Spleen (tissue), 11 donors: ENCODE measurements around the gene GALK1. TPM values are rescaled to one million over a fixed set of nuclear protein-coding genes. Genes with fewer than 3 reads are reported as not detected.

Source experiments
- DNase-seq: peaks from one replicate; pipeline ENCODE4 v3.0.0-alpha.2; 2020
- H3K27ac ChIP-seq, 8 donors: fragments of 200-600 bp; sonication (generic) in 7 of 8; 1 replicate in 4 of 8; 2 replicates in 4 of 8; pipeline versions ENCODE4 v1.5.0 to v1.8.0; 2016 to 2021; ENCODE audit warnings: inconsistent platforms in 4 of 8, mild to moderate bottlenecking in 4 of 8, moderate library complexity in 1 of 8
- H3K27me3 ChIP-seq, 7 donors: fragments of 200-600 bp; sonication (generic) in 6 of 7; replicated peaks in 1 of 7; 1 replicate in 4 of 7; 2 replicates in 3 of 7; pipeline versions ENCODE4 v1.5.0 to v1.8.0; 2016 to 2021; ENCODE audit warnings: inconsistent platforms in 3 of 7, mild to moderate bottlenecking in 1 of 7
- H3K36me3 ChIP-seq, 6 donors: fragments of 200-600 bp; sonication (generic) in 5 of 6; 1 replicate in 4 of 6; 2 replicates in 2 of 6; pipeline versions ENCODE4 v1.5.0 to v1.8.0; 2016 to 2021; ENCODE audit warnings: inconsistent platforms in 2 of 6
- H3K4me1 ChIP-seq, 6 donors: fragments of 200-600 bp; sonication (generic) in 5 of 6; 1 replicate in 3 of 6; 2 replicates in 3 of 6; pipeline versions ENCODE4 v1.5.0 to v1.8.0; 2016 to 2021; ENCODE audit warnings: inconsistent platforms in 3 of 6
- H3K4me3 ChIP-seq, 8 donors: fragments of 200-600 bp; sonication (generic) in 7 of 8; 1 replicate in 4 of 8; 2 replicates in 4 of 8; pipeline versions ENCODE4 v1.5.0 to v1.8.0; 2016 to 2021; ENCODE audit warnings: inconsistent platforms in 4 of 8, mild to moderate bottlenecking in 4 of 8, moderate library complexity in 2 of 8
- H3K9me3 ChIP-seq, 8 donors: fragments of 200-600 bp; sonication (generic) in 7 of 8; 1 replicate in 4 of 8; 2 replicates in 4 of 8; pipeline versions ENCODE4 v1.5.0 to v1.8.0; 2016 to 2021; ENCODE audit warnings: inconsistent platforms in 4 of 8
- CTCF ChIP-seq, 11 experiments: fragments of 200-600 bp in 7 of 11; fragments of 450-650 bp in 4 of 11; sonication (generic) in 4 of 11; IDR thresholded peaks in 8 of 11; conservative IDR thresholded peaks in 3 of 11; 1 replicate in 7 of 11; 2 replicates in 4 of 11; pipeline versions ENCODE4 v1.4.0 to v1.8.0; 2016 to 2021; ENCODE audit warnings: antibody characterized with exemption in 11 of 11, inconsistent platforms in 4 of 11, mild to moderate bottlenecking in 1 of 11
- POLR2A ChIP-seq, 3 donors: fragments of 450-650 bp; IDR thresholded peaks; one replicate each; pipeline ENCODE4 v1.5.1; 2017; ENCODE audit warnings: antibody characterized with exemption in 3 of 3, mild to moderate bottlenecking in 1 of 3
- POLR2AphosphoS5 ChIP-seq, 3 donors: sonication (generic); formaldehyde crosslinking; IDR thresholded peaks; one replicate each; pipeline ENCODE4 v1.5.1; 2017; ENCODE audit warnings: antibody characterized with exemption in 3 of 3
- WGBS, 5 donors: extraction: QIAGEN DNeasy Blood & Tissue Kit in 3 of 5; methylation state at CpG; one replicate each; pipeline versions ENCODE4 v1.1.5 to v1.1.7; 2013 to 2018; 5-methylcytosine and 5-hydroxymethylcytosine counted together
- intact Hi-C: fragments of 100-400 bp; cut with DNase I; formaldehyde crosslinking; loops from one replicate; pipeline ENCODE4 v1.15.0; 2023; ENCODE audit warnings: low total_unique reads
- polyA plus RNA-seq, 3 donors: library from polyadenylated mRNA; stranded (reverse); fragments of 200-250 nt; gene quantifications; one replicate each; pipeline ENCODE4 v1.2.1, GENCODE V29; 2013
- total RNA-seq, 7 donors: library from RNA; depleted of rRNA in 3 of 7; stranded (reverse); fragments of >200 nt in 3 of 7; fragmentation: NEBNext Ultra II Directional in 4 of 7; extraction: Animal tissue kit (Norgen Biotek cat#: 25700) in 4 of 7; gene quantifications; one replicate each; pipeline versions ENCODE4 v1.1.0 to v1.2.1, GENCODE V29; 2016 to 2021
- donor health status: healthy with polysubstance abuse.
- donor health status: DM: no; HTN: no; CAD: no; lungs with moderate emphysema.
- donor health status: DM: no; HTN: no; CAD: no.
- donor health status: Bipolar disorder and iron deficiency.
- donor health status: healthy.
- donor health status: DM: no; HTN: no; CAD: no.
- donor health status: DM: yes; HTN: yes; CAD: no.

GALK1 gene
- total and polyA plus RNA-seq, 10 donors = 23.5 to 45.9 (median 34.0) TPM

GRCh38 chr17:75808905-75809621, 44.1 kb upstream of the GALK1 start:
- 77 to 88% (median 80%) methylated on average over 14 to 18 of the region's 18 CpGs for WGBS, 5 donors
- DNase-seq = peak; percentile 55
- TF ChIP-seq POLR2AphosphoS5 (IDR thresholded peaks at IDR 0.05) (no peak), POLR2A (IDR thresholded peaks at IDR 0.05) (no peak), CTCF (IDR thresholded peaks at IDR 0.05 in 8 of 11, conservative IDR thresholded peaks at IDR 0.05 in 3 of 11) (no peak)
- Histone ChIP-seq H3K27ac (no peak overlapping the region), H3K4me1 (peaks cover 0 to 29% (median 8%) of the 10 kb centered on the region in 6 donors), H3K9me3 (no peaks in the 10 kb centered on the region), H3K4me3 (no peak overlapping the region), H3K27me3 (no peaks in the 10 kb centered on the region), H3K36me3 (peaks cover 0 to 61% (median 46%) of the 10 kb centered on the region in 6 donors)
- intact Hi-C loops = no loop called here

- no peak for TF ChIP-seq CTCF (IDR thresholded peaks at IDR 0.05 in 8 of 11, conservative IDR thresholded peaks at IDR 0.05 in 3 of 11)
- Histone ChIP-seq H3K9me3 (no peaks in the 10 kb centered on the region), H3K27me3 (no peaks in the 10 kb centered on the region), H3K27ac (no peak overlapping the region), H3K4me3 (no peak overlapping the region), H3K36me3 (peaks cover 0 to 56% (median 42%) of the 10 kb centered on the region in 6 donors), H3K4me1 (peaks cover 0 to 35% (median 14%) of the 10 kb centered on the region in 6 donors)
- intact Hi-C loops = no loop called here
- DNase-seq = peak; percentile 18
- WGBS, 5 donors = 76 to 94% (median 83%) methylated on average over 4 of the region's 4 CpGs
Measured at GRCh38 chr17:75808549-75808904, 43.5 kb upstream of the GALK1 start.

GRCh38 chr17:75807861-75808260, 42.9 kb upstream of the GALK1 start:
- intact Hi-C loops = no loop called here
- H3K27ac ChIP-seq = no peak overlapping the region
- H3K36me3 ChIP-seq = peaks cover 0 to 49% (median 38%) of the 10 kb centered on the region in 6 donors
- WGBS, 5 donors = 86 to 100% (median 90%) methylated on average over 3 of the region's 3 CpGs
- H3K4me3 ChIP-seq = no peak overlapping the region
- no peaks in the 10 kb centered on the region for H3K9me3 ChIP-seq
- DNase-seq = peak; percentile 4
- TF ChIP-seq POLR2AphosphoS5 (IDR thresholded peaks at IDR 0.05) (no peak), POLR2A (IDR thresholded peaks at IDR 0.05) (no peak), CTCF (IDR thresholded peaks at IDR 0.05 in 8 of 11, conservative IDR thresholded peaks at IDR 0.05 in 3 of 11) (no peak)
- no peaks in the 10 kb centered on the region for H3K27me3 ChIP-seq
- H3K4me1 ChIP-seq = peaks cover 0 to 38% (median 15%) of the 10 kb centered on the region in 6 donors

- no peak overlapping the region for H3K27ac ChIP-seq
- intact Hi-C loops = no loop called here
- H3K4me3 ChIP-seq = no peak overlapping the region
- no peak for TF ChIP-seq CTCF (IDR thresholded peaks at IDR 0.05 in 8 of 11, conservative IDR thresholded peaks at IDR 0.05 in 3 of 11)
- TF ChIP-seq POLR2AphosphoS5 (IDR thresholded peaks at IDR 0.05) = no peak
- TF ChIP-seq POLR2A (IDR thresholded peaks at IDR 0.05) = no peak
- H3K4me1 ChIP-seq = peaks cover 0 to 38% (median 15%) of the 10 kb centered on the region in 6 donors
- H3K36me3 ChIP-seq = peaks cover 0 to 40% (median 29%) of the 10 kb centered on the region in 6 donors
- WGBS, 5 donors = 85 to 92% (median 88%) methylated on average over 4 of the region's 4 CpGs
- peak; percentile 35 for DNase-seq
- H3K9me3 ChIP-seq = no peaks in the 10 kb centered on the region
- H3K27me3 ChIP-seq = no peaks in the 10 kb centered on the region
Measured at GRCh38 chr17:75806822-75807500, 42.0 kb upstream of the GALK1 start.
